ENCODE data around the gene NR2C1.

NR2C1 gene

DNA sequence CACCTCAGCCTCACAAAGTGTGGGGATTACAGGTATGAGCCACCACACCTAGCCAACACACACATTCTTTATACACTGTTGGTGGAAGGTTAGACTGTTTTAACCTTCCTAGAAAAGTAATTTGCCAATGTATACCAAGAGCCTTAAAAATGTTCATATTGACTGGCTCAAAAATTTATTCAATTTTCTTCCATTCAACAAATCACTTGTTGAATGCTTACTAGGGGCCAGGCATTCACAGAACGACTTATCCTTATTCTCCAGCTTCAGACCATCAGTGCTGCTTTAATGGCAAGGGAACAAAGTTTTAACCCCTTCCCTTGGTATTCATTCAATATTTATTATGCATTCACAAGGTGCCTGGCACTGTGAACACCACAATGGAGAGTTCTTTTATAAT is 3.0 kb downstream of the NR2C1 start:
- Histone ChIP-seq H3K27ac (ENCODE audit: extremely low read depth, low read depth, low read length) (no peak overlapping the region), H3K4me1 (ENCODE audit: control insufficient read depth, insufficient read depth, low read length) (no peaks in the 10 kb centered on the region), H3K36me3 (ENCODE audit: control insufficient read depth in 2 of 2, insufficient read depth in 1 of 2, low read length in 2 of 2) (peaks cover 24 to 28% of the 10 kb centered on the region in 2 experiments), H3K4me3 (ENCODE audit: low read depth, low read length) (no peak overlapping the region), H3K9me3 (ENCODE audit: control insufficient read depth, insufficient read depth, low read depth, low read length) (no peaks in the 10 kb centered on the region)
- POLR2A ChIA-PET: no interaction called here
- TF ChIP-seq SCRT1 (tag by site-specific recombination; IDR thresholded peaks at IDR 0.05; ENCODE audit: borderline replicate concordance) (peak; percentile 66), SCRT2 (tag by site-specific recombination; IDR thresholded peaks at IDR 0.05) (peak; percentile 94), ZNF510 (tag by site-specific recombination; IDR thresholded peaks at IDR 0.05; ENCODE audit: insufficient replicate concordance) (no peak), GLIS1 (tag by site-specific recombination; IDR thresholded peaks at IDR 0.05) (no peak), ZNF473 (tag by site-specific recombination; IDR thresholded peaks at IDR 0.05) (no peak), TCF7L2 (IDR thresholded peaks at IDR 0.05; ENCODE audit: borderline replicate concordance, low read depth, low read length) (no peak), ZNF830 (tag by site-specific recombination; IDR thresholded peaks at IDR 0.05; ENCODE audit: low read depth) (no peak)
- TF ChIP-seq, protein P1, sequence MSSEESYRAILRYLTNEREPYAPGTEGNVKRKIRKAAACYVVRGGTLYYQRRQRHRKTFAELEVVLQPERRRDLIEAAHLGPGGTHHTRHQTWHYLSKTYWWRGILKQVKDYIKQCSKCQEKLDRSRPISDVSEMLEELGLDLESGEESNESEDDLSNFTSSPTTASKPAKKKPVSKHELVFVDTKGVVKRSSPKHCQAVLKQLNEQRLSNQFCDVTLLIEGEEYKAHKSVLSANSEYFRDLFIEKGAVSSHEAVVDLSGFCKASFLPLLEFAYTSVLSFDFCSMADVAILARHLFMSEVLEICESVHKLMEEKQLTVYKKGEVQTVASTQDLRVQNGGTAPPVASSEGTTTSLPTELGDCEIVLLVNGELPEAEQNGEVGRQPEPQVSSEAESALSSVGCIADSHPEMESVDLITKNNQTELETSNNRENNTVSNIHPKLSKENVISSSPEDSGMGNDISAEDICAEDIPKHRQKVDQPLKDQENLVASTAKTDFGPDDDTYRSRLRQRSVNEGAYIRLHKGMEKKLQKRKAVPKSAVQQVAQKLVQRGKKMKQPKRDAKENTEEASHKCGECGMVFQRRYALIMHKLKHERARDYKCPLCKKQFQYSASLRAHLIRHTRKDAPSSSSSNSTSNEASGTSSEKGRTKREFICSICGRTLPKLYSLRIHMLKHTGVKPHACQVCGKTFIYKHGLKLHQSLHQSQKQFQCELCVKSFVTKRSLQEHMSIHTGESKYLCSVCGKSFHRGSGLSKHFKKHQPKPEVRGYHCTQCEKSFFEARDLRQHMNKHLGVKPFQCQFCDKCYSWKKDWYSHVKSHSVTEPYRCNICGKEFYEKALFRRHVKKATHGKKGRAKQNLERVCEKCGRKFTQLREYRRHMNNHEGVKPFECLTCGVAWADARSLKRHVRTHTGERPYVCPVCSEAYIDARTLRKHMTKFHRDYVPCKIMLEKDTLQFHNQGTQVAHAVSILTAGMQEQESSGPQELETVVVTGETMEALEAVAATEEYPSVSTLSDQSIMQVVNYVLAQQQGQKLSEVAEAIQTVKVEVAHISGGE (tag by site-specific recombination; conservative IDR thresholded peaks at IDR 0.05; ENCODE audit: low read depth): no peak
- CTCF ChIA-PET: no interaction called here

DNA sequence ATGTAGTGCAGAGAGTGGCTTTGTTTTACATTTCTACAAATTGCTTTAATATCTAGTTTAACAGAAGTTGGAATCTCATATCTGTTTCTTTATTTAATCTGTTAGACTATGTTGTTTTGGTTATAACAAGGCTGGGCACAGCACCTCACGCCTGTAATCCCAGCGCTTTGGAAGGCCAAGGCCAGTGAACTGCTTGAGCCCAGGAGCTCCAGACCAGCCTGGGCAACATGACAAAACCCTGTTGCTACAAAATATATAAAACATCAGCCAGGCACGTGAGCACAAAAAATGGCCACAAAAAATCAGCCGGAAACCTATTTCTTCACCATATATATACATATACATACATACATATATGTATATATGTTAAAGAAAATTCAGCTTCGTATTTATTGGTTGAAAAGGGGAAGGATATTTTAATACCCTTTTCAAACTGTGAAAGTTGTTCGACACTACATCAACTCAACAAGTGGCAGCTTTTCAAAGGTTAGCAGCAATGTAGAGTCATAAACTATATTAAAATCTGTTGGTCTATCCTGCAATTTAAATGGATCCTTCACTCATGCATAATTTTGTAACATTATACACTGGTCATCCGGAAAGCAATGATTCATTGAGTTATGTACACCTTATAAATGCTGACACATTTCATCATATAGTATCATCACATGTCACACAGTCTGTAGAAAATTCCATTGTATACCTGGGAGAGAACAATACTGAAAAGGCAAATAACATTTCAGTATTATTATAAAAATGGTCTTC is 7.1 kb downstream of the NR2C1 start:
- Histone ChIP-seq H3K27ac (ENCODE audit: extremely low read depth, low read depth, low read length) (no peak overlapping the region), H3K9me3 (ENCODE audit: control insufficient read depth, insufficient read depth, low read depth, low read length) (no peaks in the 10 kb centered on the region), H3K4me1 (ENCODE audit: control insufficient read depth, insufficient read depth, low read length) (no peaks in the 10 kb centered on the region), H3K36me3 (ENCODE audit: control insufficient read depth in 2 of 2, insufficient read depth in 1 of 2, low read length in 2 of 2) (peaks cover 58 to 59% of the 10 kb centered on the region in 2 experiments), H3K4me3 (ENCODE audit: low read depth, low read length) (no peak overlapping the region)
- ChIA-PET POLR2A (no interaction called here), CTCF (no interaction called here)
- TF ChIP-seq SCRT2 (tag by site-specific recombination; IDR thresholded peaks at IDR 0.05) (peak; percentile 61), ZNF555 (tag by site-specific recombination; conservative IDR thresholded peaks at IDR 0.05) (no peak), SP2 (tag by site-specific recombination; IDR thresholded peaks at IDR 0.05) (no peak)
- TF ChIP-seq, protein P2, sequence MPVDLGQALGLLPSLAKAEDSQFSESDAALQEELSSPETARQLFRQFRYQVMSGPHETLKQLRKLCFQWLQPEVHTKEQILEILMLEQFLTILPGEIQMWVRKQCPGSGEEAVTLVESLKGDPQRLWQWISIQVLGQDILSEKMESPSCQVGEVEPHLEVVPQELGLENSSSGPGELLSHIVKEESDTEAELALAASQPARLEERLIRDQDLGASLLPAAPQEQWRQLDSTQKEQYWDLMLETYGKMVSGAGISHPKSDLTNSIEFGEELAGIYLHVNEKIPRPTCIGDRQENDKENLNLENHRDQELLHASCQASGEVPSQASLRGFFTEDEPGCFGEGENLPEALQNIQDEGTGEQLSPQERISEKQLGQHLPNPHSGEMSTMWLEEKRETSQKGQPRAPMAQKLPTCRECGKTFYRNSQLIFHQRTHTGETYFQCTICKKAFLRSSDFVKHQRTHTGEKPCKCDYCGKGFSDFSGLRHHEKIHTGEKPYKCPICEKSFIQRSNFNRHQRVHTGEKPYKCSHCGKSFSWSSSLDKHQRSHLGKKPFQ (tag by site-specific recombination; IDR thresholded peaks at IDR 0.05): no peak

DNA sequence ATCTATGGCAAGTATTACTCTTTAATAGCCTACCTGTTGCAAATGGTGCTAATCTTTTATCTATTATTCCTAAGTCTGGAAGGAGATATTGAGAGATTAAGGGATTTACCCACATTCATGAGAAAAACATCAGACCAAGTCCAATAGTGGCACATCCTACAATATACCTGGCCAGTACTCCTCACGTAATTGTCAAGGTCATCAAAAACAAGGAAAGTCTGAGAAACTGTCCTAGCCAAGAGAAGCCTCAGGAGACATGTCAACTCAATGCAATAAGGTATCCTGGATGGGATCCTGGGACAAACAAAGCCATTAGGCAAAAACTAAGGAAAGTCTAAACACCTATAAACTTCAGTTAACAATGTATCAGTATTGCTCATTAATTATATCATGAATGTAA is 12.5 kb downstream of the NR2C1 start:
- TF ChIP-seq SCRT2 (tag by site-specific recombination; IDR thresholded peaks at IDR 0.05) (peak; percentile 51; the same call in 1 of the 2 replicates), ZBTB17 (tag by site-specific recombination; IDR thresholded peaks at IDR 0.05) (no peak)
- H3K4me3 ChIP-seq (ENCODE audit: low read depth, low read length): no peak overlapping the region
- H3K4me1 ChIP-seq (ENCODE audit: control insufficient read depth, insufficient read depth, low read length): no peaks in the 10 kb centered on the region
- H3K36me3 ChIP-seq (ENCODE audit: control insufficient read depth in 2 of 2, insufficient read depth in 1 of 2, low read length in 2 of 2): peaks cover 84 to 92% of the 10 kb centered on the region in 2 experiments
- POLR2A ChIA-PET: no interaction called here
- CTCF ChIA-PET: no interaction called here
- no peaks in the 10 kb centered on the region for H3K9me3 ChIP-seq (ENCODE audit: control insufficient read depth, insufficient read depth, low read depth, low read length)
- H3K27ac ChIP-seq (ENCODE audit: extremely low read depth, low read depth, low read length): no peak overlapping the region

All from HEK293 (cell line).